K562 (cell line): ENCODE results near the gene RRP9. TPM values are rescaled to one million over a fixed set of nuclear protein-coding genes. Genes with fewer than 3 reads are reported as not detected.
A peak's percentile ranks its signal among the peaks of the same experiment; 100 is the strongest.

Source experiments
- DPF2 ChIP-seq: fragments of 450-650 bp; IDR thresholded peaks from 2 replicates; pipeline ENCODE4 v1.6.1; 2016
- KAT2B ChIP-seq: IDR thresholded peaks from one replicate; pipeline ENCODE4 v1.6.1; 2012; ENCODE audit warnings: low read depth, mild to moderate bottlenecking, control low read depth, inconsistent platforms, low read length, moderate library complexity
- POLR2G ChIP-seq: fragments of 200-400 bp; formaldehyde crosslinking; IDR thresholded peaks from 2 replicates; pipeline ENCODE4 v1.6.1; 2017; ENCODE audit warnings: low read depth, mild to moderate bottlenecking, antibody characterized with exemption, low read length, moderate library complexity
- PRDM10 ChIP-seq: fragments of 450-650 bp; IDR thresholded peaks from 2 replicates; pipeline ENCODE4 v1.6.1; 2018; ENCODE audit not compliant: partially characterized antibody
- RAD21 ChIP-seq, 2 experiments: fragments of 250-450 bp in 1 of 2; fragments of 450-650 bp in 1 of 2; sonication (Bioruptor Pico) in 1 of 2; formaldehyde crosslinking in 1 of 2; IDR thresholded peaks in 1 of 2; conservative IDR thresholded peaks in 1 of 2; 2 replicates each; pipeline versions ENCODE4 v1.4.0 to v1.8.0; 2020 to 2022; ENCODE audit warnings: mild to moderate bottlenecking in 2 of 2, moderate library complexity in 1 of 2
- RB1 ChIP-seq: fragments of 450-650 bp; IDR thresholded peaks from 2 replicates; pipeline ENCODE4 v1.6.1; 2017; ENCODE audit warnings: low read depth, mild to moderate bottlenecking
- RBFOX2 ChIP-seq: fragments of 200-400 bp; formaldehyde crosslinking; IDR thresholded peaks from 2 replicates; pipeline ENCODE4 v1.6.1; 2017; ENCODE audit warnings: low read depth, mild to moderate bottlenecking, low read length, moderate library complexity
- SAFB2 ChIP-seq: fragments of 200-400 bp; formaldehyde crosslinking; IDR thresholded peaks from 2 replicates; pipeline ENCODE4 v1.6.1; 2018; ENCODE audit warnings: borderline replicate concordance, low read length, low read depth, moderate library complexity; ENCODE audit not compliant: severe bottlenecking
- SRSF3 ChIP-seq: fragments of 200-400 bp; formaldehyde crosslinking; IDR thresholded peaks from 2 replicates; pipeline ENCODE4 v1.6.1; 2016; ENCODE audit warnings: mild to moderate bottlenecking, low read length, moderate library complexity; ENCODE audit not compliant: insufficient read depth
- ZBTB26 ChIP-seq: fragments of 450-650 bp; formaldehyde crosslinking; IDR thresholded peaks from 2 replicates; pipeline ENCODE4 v1.4.0; 2022; ENCODE audit warnings: missing genetic modification characterization
- ZNF75A ChIP-seq: fragments of 450-650 bp; formaldehyde crosslinking; IDR thresholded peaks from 2 replicates; pipeline ENCODE4 v1.4.0; 2020; ENCODE audit warnings: mild to moderate bottlenecking
- polyA plus RNA-seq, 8 experiments: library from polyadenylated mRNA; depleted of rRNA in 4 of 8; stranded (reverse) in 5 of 8; unstranded in 3 of 8; fragments of >200 nt; fragmentation: Nextera tagmentation in 2 of 8; fragmentation: Illumina TruSeq in 1 of 8; extraction: Ambion mirVana in 2 of 8; extraction: Trizol in 1 of 8; gene quantifications; 2 replicates each; pipeline versions ENCODE4 v1.2.1 to v1.2.3, GENCODE V29; 2011 to 2014; ENCODE audit warnings: inconsistent platforms in 1 of 8, missing spikeins in 1 of 8
- total RNA-seq, 7 experiments: library from RNA; depleted of rRNA in 6 of 7; stranded (reverse); fragments of >200 nt in 6 of 7; fragmentation: Illumina TruSeq in 2 of 7; extraction: Trizol in 2 of 7; gene quantifications; 2 replicates each; pipeline versions ENCODE4 v1.2.1 to v1.2.3, GENCODE V29; 2011 to 2021; ENCODE audit warnings: low replicate concordance in 1 of 7

Gene RRP9
- total and polyA plus RNA-seq, 9 of the 15 experiments (the other 6 are each of a cell fraction or from before 2014, with no cell fraction given) = 5.2 to 67.0 (median 45.9) TPM

- TF ChIP-seq PRDM10 (no peak), KAT2B (no peak), SAFB2 (no peak), RB1 (no peak), POLR2G (peak; percentile 56; the same call in 1 of the 2 replicates), DPF2 (no peak), ZNF75A (no peak), RBFOX2 (0 out of 2 replicates have a peak, but pooled peaks have one; percentile 13), ZBTB26 (CRISPR knock-in tag) (no peak), RAD21 (CRISPR knock-in tag; conservative IDR thresholded peaks at IDR 0.05 in 1 of 2, IDR thresholded peaks at IDR 0.05 in 1 of 2) (no peak), SRSF3 (no peak)
Measured at GRCh38 chr3:51966922-51967383, 25.2 kb upstream of the RRP9 start (continued).
